ENCODE data around the gene LCLAT1.

LCLAT1 gene

GRCh38 chr2:30404319-30405259 lies 42.5 kb upstream of the LCLAT1 start:
- H3K4me3 ChIP-seq (ENCODE audit: low read length), result no peak overlapping the region
- TF ChIP-seq CTCF (conservative IDR thresholded peaks at IDR 0.05; ENCODE audit: low read depth, low read length), result no peak
- no peak for DNase-seq (ENCODE audit: low read depth)

GRCh38 chr2:30405260-30405605 lies 41.8 kb upstream of the LCLAT1 start:
- no peak overlapping the region for H3K4me3 ChIP-seq (ENCODE audit: low read length)
- DNase-seq (ENCODE audit: low read depth), result no peak
- no peak for TF ChIP-seq CTCF (conservative IDR thresholded peaks at IDR 0.05; ENCODE audit: low read depth, low read length)

DNA sequence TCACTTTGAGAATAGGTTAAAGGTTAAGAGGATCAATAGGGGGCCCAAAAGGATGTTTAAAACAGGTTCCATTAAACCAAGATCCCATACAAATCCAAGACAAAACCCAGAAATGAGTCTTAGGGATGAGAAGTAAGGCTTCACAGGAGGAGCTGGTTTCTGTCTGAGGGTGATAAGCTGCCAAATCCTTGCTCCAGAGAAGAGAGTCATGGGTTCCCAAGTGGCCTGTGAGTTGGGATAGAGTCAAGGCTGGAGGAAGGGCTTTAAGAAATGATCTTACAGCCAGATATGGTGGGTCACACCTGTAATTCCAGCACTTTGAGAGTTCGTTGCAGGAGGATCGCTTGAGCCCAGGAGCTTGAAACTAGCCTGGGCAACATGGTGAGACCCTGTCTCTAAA lies 40.2 kb upstream of the LCLAT1 start:
- TF ChIP-seq CTCF (conservative IDR thresholded peaks at IDR 0.05; ENCODE audit: low read depth, low read length), result no peak
- no peak for DNase-seq (ENCODE audit: low read depth)
- H3K4me3 ChIP-seq (ENCODE audit: low read length), result no peak overlapping the region

GRCh38 chr2:30408961-30409387 lies 38.1 kb upstream of the LCLAT1 start:
- no peak for DNase-seq (ENCODE audit: low read depth)

DNA sequence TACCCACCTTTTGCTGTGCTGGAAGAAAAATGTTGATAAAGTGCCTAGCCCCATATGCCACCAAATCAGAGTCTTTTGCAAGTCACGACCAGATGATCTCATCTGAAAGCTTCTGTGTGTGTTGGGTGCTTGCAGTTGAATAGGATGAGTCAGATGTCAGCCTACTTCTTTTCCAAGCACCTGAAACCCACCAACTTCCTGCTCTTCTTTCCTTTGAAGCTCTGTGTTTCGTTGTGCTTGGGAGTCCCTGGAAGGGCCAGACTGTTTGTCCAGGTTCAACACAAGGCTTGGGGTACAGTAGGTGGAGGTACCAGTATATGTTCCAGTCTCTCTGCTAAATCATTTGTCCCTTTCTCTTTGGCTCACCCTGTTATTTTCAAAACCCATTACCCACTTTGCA lies 36.8 kb upstream of the LCLAT1 start:
- no peak for DNase-seq (ENCODE audit: low read depth)
- no peak overlapping the region for H3K4me3 ChIP-seq (ENCODE audit: low read length)
- no peak for TF ChIP-seq CTCF (conservative IDR thresholded peaks at IDR 0.05; ENCODE audit: low read depth, low read length)

More at GRCh38 chr2:30408961-30409387, 38.1 kb upstream of the LCLAT1 start:
- H3K4me3 ChIP-seq (ENCODE audit: low read length), result no peak overlapping the region
- peak; percentile 24 for TF ChIP-seq CTCF (conservative IDR thresholded peaks at IDR 0.05; ENCODE audit: low read depth, low read length)

DNA sequence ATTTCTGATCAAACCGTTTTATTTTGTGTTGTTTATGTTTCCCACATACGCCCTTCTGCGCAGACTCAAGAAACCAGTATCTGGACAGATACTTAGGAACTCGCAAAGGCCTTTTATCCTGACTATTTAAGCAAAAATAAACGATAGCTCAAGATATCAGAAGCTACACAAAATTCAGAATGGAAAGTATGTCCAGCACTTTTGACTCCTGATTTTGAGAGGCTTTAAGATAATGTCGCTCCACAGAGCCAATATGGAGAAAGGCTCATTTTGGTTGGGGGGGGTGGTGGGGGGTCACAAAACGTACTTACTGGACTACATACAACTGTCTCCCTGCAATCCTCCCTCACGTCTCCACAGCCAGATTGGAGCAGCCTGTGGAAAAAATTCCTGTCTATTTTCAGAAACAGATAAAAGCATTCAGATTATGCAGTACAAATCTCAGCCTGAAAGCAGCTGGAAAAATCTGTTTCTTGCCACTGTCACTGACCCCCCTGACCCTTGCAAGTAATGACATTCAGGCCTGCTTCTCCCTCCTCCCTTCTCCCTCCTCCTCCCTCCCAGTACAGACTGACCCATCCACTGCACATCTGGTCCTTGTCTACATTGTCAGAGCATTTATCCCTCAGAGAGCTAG lies 34.9 kb upstream of the LCLAT1 start:
- no peak for DNase-seq (ENCODE audit: low read depth)
- TF ChIP-seq CTCF (conservative IDR thresholded peaks at IDR 0.05; ENCODE audit: low read depth, low read length), result no peak
- H3K4me3 ChIP-seq (ENCODE audit: low read length), result no peak overlapping the region

Measured in retinal pigment epithelial cell (primary cell).